ENCODE data around the gene RELL1.
"Not testable (repeated sequence)": the region's sequence is repeated elsewhere in the genome, so short reads cannot be mapped to it uniquely, and the experiment has no call there.

RELL1 gene

DNA sequence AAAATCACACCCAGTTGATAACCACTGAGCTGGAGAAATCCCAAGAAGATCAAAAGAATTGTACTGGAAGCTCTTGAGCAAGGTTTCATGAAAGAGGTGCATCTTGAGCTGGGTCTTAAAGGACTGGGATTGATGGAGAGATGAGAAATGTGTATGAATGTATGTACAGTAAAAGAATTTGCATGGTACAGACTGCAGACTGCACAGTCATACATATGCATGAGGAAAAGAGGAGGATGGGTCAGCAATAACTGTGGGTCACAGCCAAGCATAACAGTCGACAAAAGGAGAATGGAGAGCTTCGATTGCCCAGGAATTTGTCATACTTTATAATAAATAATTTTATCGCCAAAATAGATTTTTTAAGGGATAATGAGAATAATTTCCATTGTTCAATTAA, 4.8 kb upstream of the RELL1 start:
- DNase-seq, result no peak

DNA sequence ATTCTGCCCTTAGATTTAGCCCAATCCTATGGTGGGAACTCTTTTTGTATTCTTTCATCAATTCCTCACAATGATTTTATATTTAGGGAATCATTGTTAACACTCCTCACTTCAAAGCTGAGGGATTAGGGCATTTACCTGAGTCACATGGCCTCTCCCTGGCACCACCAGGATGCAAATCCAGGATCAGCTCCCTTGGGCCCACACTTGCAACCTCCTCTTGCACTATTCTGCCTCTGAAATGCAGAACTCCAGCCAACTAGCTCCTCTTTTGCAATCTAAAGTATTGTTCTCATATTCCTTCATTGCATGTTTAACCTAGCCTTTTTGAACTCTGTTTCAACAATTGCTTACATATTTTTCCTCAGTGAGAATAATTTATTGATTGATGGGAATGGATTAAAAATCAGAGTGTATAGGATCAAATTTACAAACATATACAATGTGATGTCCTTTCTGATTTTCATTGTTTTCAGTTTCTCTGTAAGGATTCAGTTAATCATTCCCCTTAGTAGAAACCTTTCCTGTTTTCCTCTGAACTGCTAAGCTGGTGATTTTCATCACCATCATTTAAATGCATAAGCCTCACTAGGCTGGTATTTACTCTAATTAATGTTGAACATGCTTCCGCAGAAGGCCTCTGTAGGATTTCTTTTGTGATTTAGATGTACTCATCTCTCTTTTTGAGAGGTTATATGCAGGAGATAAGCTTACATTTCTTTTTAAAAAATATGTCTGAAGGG, 3.3 kb upstream of the RELL1 start:
- DNase-seq, result no peak

GRCh38 chr4:37687681-37688080, 1.5 kb upstream of the RELL1 start:
- DNase-seq, result no peak

GRCh38 chr4:37687194-37687562, 1.0 kb upstream of the RELL1 start:
- DNase-seq, result no peak

- peak; percentile 27 for DNase-seq
These were observed 278 bp downstream of the RELL1 start for GRCh38 chr4:37685823-37686372.

DNA sequence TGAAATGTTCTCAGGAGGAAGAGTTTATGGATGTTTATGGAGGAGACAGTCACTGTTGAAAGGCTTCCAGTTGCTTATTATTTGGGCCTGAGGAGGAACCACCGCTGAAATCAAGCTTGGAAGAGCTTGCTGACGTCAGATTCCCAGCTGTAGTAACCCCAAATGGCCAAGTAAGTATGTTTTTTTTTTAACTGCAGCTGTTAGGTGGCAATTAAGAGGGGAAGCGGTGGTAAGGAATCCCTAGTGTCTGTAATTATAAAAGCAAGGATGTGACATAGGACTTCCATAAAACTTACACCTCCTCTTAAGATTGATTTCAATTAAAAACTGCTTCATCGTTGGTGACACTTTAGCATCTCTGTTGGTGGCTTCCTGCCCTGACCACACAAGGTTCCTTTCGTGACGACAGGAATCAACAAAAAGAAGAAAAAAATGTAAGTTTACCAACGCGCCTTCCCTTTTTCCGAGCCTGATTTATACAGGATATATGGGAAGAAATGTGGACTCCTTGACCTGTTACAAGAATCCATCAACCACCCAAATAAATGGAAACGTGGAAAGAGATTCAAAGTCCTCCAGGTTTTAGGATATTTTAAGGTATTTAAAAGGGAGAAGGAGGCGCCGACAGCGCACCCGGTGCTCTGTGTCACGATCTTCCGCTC, 884 bp downstream of the RELL1 start:
- peak; percentile 32 for DNase-seq

GRCh38 chr4:37684154-37684553, 2.0 kb downstream of the RELL1 start:
- no peak for DNase-seq

DNA sequence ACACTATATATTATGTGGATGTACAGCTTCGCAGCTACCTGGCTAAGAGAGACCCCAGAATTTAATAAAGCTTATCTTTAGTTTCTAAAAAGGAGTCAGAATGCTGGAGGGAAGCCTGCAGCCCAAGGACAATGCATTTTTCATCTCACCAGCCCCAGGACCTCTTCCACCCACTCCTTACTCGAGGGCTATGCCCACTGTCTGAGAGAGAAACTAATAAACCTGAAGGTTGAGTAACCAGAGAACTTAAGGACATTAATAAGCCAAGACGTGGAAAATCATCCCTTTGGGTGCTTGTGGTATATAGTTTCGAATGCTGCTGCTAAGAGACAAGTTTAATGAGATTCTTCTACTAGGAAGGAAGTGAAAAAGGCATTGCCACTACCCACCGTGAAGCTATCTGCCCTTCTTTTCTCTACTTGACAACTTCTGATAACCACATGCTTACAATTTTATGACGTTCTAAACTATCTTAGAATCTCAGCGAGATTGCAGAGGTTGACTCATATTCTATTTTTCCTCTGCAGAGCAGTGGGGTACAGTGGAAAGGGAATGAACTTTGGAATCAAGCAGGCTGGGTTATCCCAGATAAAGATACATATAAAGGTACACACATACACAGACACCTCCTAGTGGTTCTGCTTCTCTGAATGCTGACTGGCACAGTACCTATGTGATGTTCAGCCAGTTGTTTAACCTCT, 3.3 kb downstream of the RELL1 start:
- no peak for DNase-seq

DNA sequence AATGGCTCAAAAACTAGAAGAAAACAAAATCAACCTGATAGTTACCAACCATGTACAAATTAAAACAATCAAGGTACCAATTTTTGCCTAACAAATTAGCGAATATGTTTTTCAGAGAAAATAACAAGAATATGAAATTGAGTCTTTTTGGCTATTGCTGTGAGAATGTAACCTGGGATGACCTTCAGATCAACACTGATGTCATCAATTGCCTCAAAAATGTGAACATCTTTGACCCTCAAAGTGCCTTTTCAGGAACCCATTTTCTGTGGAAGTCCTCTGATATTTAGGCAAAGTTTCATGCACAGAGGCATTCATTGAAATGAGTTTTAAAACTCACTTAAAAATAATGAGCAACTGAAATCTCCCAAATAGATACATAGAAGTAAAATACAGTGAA, 6.1 kb downstream of the RELL1 start:
- DNase-seq, result no peak

DNA sequence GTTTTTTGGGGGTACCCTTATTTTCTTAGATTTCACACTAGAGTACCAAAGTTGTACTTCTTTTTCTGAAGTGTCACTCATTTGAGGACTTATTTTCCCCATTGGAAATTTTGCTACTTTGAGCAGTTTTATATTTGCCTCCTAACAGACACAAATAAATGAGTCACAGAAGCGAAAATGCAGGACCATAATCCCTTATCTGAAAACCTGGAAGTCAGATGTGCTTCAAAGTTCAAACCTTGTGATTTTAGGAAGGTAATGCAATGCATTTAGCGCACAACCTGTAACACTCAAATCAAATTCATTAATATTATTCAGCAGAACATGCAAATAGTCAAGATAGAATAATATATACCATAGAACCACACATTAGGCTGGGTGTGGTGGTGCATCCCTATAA, 6.9 kb downstream of the RELL1 start:
- no peak for DNase-seq

DNA sequence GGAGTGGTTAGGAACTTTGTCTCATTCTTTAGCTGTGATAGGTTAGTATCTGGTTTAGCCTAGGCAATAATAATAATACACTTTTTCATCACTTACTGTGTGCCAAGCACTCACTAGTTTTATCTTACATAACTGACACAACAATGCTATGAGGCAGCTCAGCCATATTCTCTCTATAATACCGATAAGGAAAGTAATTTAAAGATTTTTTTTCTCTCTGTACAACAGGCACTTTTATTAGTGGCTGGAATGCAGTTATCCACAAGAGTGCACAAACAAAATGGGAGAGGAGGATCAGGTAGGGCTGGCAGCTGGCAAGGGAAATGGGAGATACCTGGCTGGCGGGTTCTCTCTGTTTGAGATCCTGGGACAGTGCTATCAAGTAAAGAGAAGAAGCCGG, 7.6 kb downstream of the RELL1 start:
- DNase-seq, result no peak

DNA sequence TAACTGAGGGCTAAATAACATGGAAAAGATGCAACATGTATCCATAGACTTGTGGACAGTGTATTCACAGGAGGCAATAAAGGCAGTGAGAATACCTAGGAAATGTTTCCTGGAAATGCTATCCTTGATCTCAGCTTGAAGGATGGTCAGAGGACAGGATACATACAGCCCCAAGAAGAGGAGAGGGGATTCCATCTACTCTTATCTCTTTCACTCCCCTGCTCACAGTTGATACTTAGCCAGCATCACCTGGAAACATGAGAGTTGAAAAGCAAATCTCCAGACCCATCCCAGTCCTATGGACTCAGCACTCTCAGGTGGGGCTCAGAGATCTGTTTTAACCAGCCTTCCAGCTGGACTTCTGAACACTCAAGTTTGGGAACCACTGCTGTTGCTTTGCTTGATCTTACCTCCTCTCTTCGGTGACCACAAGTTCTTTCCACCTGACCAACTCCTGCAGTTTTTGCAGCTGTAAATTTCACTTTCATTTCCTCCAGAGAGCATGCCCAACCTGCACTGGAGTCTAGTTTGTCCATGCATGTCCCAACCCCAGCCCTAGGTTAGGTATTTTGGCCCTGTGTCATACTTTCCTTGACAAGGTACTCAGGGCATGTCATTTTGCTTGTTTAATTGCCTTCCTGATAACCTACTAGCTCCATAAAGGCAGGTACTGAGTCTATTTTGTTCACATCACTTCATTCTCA, 10.4 kb downstream of the RELL1 start:
- peak; percentile 23 for DNase-seq

GRCh38 chr4:37674439-37674838, 11.7 kb downstream of the RELL1 start:
- no peak for DNase-seq

DNA sequence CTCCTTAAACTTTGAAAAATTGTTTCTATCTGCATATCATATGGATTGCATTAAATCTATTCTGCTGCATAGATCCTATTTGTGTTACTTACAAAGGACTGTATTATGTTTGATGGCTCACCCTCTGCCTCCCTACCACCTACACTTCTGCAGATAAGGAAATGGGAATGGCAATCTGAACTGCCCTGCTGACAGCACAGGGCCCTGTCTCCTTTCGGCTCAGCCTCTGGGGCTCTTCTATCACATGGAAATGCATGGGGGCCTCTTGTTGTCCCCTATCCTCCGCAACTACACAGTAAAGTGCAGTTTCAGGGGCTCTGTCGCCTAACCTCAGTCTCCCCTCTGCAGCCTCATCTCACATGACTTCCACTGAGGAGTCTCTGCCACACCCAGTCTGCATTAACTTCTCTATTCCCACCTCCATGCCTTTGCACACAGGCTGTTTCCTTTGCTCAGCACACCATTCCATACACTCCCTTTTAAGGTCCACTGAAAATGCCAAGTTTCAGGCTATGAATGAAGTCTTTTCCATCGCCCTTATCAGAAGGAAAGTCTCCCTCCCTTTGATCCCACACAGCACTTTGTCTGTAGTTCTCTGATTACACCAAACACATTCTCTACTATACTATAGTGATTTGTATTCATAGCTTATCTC, 12.5 kb downstream of the RELL1 start:
- no peak for DNase-seq

- no peak for DNase-seq
These were observed 15.1 kb downstream of the RELL1 start for GRCh38 chr4:37671072-37671471.

GRCh38 chr4:37670249-37670648, 15.9 kb downstream of the RELL1 start:
- DNase-seq, result no peak

DNA sequence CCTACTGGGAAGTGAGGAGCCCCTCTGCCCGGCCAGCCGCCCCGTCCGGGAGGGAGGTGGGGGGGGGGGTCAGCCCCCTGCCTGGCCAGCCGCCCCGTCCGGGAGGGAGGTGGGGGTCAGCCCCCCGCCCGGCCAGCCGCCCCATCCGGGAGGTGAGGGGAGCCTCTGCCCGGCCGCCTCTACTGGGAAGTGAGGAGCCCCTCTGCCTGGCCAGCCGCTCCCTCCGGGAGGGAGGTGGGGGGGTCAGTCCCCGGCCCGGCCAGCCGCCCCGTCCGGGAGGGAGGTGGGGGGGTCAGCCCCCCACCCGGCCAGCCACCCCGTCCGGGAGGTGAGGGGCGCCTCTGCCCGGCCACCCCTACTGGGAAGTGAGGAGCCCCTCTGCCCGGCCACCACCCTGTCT, 17.1 kb downstream of the RELL1 start:
- not testable (repeated sequence) for DNase-seq

- DNase-seq, result no peak
These were observed 18.7 kb downstream of the RELL1 start for GRCh38 chr4:37667197-37668100.

GRCh38 chr4:37666625-37667071, 19.5 kb downstream of the RELL1 start:
- peak; percentile 1 for DNase-seq

DNA sequence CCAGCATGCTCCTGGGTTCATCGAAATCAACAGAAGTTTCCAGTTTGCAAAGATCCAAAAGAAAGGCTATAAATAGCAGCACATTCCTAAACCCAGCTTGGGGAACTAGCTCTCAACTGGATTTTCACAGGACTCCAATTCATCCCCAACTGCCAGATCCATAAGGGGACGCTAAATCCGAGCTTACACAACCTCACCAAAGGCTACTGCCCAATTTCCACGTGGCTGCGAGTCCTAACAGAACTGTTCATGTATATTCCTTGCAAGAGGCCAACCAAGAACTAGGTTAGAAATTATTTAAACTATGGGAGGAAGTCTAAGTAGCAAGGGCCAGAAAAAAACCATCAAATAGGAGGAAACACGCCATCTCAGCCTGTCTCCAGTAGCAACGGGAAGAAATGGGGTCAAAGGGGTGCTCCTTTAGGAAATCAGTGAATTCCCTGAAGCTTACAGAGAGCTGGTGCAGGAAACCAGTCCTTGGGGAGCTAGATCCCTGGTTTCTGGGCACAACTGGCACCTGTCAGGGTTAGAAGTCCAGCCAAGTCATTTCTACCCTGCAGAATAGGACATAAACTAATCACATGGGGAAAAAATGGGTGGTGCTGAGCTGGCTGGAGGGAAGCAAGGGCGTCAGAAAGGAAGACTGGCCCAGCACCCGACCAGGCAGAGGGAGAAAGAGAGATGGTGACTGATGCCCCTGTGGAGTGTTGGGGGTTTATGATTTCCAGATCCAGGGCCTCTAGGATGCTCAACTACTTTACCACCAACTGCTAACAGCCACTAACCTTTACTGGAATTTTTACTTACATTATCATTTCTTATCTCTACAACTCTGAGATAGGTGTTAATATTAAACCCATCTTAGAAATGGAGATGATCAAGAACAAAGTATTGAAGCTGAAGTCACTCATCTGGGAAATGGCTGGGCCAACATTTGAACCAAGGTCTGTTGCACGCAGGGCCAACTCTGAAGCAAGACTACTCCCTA, 20.5 kb downstream of the RELL1 start:
- DNase-seq, result no peak
